Measurements from ENCODE around the gene MATN3.

Gene MATN3

DNA sequence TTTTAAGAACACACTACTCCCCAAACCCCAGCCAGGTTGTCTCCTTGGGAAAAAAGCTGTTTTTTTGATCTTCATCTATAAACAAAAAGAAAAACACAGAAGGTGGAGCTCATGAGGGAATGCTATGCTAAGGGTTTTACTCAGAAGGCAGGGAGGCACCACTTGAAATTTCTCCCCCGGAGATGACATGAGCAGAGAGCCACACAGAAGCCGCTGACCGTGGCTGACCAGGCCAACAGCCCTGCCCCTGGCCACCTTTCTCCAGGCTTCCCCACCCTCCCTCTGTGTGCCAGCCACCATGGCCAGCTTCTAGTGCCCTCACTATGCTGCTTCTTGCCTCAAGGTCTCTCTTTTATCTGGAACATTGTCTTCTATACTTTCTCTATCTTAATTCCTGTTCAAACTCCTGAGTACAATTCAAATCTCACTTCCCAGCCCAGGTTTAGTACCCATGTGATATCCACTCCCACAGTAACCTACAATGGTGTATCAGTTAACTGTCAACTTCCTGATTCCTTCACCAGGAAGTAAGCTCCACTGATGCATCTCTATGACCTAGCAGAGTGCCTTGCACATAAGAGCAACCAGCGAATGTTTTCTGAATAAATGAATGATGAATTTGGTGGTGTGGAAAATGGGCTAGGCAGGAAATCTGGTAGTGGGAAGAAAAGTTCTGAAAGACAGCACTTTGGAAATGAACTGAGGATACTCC is 23.6 kb upstream of the MATN3 start:
- DNase-seq = no peak

DNA sequence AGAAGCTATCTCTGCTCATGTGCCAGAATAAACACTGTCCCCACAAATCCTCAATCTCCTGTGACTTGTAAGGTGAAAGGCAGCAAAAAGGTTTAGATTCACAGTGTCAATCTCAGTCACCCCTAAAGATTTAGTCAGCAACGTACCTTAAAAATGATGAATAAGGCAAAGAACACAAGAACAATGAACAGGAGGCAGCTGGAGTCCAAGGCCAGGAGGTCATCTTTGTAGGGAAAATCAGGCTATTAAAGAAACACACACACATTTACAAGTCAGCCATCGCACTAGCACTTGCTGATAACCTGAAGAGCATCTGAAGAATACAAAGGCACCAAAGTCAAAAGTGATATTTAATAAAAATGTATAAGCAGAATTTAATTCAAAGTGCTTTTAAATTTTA is 22.4 kb upstream of the MATN3 start:
- DNase-seq = no peak

DNA sequence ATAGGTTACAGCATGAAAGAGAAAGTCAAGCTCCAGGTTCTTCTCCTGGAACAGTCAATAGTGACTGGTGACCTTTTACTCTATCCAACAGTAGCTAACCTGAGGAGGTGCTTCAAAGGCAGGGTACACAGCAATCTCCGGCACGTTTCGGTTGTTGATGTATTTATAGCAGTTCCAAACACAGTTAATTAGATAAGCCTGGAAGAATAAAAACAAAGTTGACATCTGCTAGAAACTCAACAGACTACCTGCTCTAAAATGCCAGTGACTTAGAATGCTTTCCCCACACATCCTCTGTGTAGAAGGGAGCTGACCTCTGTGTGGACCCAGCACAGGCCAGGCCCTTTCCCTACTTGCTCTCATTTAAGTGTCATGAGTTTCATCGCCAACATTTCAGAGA is 21.8 kb upstream of the MATN3 start:
- DNase-seq = no peak

DNA sequence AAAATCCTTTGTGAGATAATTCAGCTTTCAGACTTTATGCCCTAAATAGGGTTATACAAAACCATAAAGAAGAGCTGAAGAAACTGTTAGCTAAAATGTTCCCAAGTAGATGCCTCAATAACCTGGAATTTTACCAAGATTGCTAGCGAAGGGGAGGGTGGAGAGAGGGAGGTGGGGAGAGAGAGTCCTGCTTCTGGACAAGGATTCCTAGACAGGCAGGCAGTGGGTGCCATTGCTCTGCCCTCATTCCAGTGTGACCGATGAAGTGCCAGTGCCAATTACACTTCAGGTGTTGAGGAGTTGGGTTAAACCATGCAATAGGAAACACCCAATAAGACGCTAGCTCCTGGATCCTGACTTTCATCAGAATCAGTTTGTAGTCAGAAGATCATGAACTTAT is 20.9 kb upstream of the MATN3 start:
- DNase-seq = no peak

DNA sequence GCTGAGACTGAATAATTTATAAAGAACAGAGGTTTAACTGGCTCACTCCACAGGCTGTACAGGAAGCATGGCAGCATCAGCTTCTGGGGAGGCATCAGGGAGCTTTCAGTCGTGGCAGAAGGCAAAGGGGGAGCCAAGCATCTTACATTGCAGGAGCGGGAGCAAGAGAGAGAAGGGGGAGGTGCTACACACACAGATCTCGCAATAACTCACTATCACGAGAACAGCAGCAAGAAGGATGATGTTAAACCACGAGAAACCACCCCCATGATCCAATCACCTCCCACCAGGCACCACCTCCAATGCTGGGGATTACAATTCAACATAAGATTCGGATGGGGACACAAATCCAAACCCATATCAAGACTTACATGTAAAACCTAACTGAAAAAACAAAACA is 17.8 kb upstream of the MATN3 start:
- DNase-seq = no peak

DNA sequence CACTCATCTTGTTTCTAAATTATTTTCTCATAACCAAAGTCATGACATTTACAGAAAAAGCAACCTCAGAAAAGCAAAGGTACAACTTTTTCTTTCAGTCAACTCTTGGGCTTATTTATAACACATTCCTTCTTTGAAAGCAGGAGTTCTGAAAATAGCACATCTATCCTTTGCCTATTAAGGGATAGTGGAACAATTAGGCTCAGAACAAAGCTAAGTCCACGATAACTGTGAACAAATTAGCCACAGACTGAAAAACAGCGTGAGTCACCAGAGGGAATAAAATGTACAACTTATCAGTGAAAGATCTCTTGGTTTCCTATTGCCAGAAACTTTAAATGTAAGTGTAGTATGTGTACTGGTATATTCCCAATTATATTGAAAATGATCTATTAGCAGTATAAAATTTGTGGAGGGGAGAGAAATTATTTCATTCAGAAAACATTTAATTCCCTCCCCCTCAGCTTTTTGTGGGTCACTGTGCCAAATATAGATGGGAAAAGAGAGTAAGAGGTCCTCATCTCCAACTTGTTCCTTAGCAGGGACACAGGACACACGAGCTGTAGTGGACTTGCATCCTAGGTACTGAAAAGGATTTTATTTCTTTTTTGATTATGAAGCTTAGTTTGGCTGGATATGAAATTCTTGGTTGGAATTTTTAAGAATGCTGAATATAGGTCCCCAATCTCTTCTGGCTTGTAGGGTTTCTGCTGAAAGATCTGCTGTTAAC is 15.4 kb upstream of the MATN3 start:
- no peak for DNase-seq

DNA sequence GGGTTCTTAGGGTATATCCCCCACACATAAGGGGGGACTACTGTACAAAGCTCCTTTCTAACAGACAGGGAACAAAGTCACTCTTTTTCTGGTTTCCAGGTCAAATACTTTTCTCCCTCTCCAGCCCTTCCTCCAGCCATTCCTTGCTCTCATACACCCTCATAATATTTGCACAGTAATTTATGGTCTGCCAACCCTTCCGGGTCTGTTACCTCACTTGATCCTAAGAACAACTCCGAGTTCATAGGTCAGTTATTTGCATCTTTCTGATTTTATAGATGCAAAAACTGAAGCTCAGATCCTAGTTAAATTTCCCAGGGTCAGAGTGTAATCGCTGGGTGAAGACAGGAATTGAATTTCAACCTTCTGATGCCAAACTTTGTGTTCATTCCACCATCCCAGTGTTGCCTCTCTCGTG is 14.8 kb upstream of the MATN3 start:
- DNase-seq = no peak

DNA sequence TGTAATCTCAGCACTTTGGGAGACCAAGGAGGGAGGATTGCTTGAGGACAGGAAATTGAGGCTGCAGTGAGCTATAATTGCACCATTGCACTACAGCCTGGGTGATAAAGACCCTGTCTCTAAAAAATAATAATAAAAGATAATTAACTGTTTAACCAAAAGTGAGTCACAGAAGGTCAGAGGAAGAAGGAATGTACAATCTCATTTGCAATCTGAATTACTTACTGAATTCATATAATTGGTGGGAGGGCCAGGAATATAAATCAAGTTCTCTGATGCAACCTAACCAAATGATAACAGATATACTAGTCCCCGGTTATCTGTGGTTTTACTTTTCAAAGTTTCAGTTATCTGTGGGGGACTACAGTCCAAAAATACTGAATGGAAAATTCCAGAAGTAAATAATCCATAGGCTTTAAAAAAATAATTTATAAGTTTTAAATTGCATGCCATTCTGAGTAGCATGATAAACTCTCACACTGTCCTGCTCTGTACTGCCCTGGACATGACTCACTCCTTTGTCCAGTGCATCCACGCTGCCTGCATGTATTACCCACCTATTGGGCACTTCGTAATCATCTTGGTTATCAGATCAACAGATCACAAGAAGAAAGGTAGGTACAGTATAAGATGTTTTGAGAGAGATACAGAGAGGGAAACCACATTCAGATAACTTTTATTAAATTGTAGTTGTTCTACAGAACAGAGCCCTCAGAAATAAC is 12.8 kb upstream of the MATN3 start:
- DNase-seq = no peak

DNA sequence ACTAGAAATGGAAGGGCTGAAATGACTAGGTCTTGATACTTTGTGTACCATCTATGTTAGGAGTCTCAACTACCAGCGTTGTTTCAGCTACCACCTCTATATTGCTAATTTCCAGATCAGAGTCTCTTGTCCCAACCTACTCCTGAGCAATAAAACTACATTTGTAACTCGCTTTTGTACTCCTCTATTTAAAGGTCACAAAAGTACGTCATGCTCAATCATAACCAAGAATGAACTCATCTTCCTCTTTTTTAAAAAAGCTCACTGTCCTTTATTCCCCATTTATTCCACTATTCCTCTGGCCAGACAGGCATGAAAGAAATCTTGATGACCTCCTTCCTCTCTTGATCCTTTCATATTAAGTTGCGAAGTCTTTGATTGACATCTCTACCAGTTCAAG is 11.2 kb upstream of the MATN3 start:
- no peak for DNase-seq

DNA sequence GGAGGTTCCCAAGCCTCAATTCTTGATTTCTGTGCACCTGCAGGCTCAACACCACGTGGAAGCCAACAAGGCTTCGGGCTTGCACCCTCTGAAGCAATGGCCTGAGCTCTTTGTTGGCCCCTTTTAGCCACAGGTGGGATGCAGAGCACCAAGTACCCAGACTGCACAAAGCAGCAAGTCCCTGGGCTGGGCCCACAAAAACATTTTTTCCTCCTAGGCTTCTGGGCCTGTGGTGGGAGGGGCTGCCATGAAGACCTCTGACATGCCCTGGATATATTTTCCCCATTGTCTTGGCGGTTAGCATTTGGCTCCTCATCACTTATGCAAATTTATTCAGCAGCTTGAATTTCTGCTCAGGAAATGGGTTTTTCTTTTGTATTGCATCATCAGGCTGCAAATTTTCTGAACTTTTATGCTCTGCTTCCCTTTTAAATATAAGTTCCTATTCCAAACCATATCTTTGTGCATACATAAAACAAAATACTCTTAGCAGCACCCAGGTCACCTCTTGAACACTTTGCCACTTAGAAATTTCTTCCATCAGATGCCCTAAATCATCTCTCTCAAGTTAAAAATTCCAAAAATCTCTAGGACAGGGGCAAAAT is 9.0 kb upstream of the MATN3 start:
- no peak for DNase-seq

DNA sequence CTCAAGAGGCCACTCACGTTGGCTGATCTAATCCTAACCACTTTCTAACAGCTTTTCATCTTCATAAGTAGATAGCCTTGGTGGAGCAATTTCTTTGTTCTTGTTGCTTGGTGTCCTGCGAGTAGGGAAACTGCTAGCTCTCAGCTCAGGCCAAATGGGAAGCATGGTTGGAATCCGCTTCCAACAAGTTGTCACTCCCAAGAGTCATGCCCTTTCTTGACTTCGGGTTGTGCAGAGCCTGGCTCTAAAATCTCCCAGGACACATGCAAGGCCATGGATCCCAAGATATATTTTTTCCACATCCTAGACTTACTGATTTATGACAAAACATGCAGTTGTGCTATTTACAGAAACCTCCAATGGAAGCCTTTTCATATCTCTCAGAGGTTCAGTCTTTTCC is 7.3 kb upstream of the MATN3 start:
- no peak for DNase-seq

DNA sequence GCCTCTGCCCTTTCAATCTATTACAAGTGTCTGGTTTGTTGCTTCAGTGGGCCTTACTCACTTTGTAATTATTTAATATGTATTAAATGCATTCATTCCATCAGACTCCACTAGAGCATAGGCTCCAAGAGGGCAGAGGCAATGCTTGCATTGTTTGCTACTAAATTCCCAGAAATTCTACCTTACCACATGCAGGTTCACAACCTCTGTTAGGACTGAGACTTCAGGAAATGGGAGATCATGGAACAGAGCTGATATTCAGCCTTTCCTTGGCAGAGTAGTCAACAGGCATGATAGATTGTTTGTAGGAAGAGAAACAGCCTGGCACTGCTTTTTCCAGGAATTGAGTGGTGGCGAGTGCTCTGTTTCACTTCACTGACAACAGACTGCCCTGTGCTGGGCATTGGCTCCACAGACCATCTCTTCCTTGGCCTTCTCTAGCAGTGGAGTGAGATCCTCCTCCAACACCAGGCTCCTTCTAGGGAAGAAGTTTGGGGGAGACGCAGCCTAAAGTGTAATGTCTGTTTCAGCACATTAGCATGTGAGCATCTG is 6.2 kb upstream of the MATN3 start:
- no peak for DNase-seq

DNA sequence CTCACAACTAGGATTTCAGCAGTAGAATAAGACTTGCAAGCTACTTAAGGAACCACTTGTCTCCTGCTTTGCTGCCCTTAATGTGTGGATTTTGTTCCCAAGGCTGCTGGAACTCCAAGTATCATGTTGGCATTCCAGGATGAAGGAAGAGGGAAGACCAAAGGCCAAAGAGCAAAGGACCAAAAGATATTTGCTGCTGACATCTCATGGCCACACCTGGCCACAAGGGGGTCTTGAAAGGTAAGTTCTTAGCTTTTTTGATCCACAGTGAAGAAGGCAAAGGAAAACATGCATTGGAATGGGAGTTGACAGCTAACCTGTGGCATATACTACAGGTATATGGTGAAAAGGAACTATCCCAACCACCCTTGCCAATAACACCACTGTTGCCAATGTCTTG is 3.9 kb upstream of the MATN3 start:
- no peak for DNase-seq

DNA sequence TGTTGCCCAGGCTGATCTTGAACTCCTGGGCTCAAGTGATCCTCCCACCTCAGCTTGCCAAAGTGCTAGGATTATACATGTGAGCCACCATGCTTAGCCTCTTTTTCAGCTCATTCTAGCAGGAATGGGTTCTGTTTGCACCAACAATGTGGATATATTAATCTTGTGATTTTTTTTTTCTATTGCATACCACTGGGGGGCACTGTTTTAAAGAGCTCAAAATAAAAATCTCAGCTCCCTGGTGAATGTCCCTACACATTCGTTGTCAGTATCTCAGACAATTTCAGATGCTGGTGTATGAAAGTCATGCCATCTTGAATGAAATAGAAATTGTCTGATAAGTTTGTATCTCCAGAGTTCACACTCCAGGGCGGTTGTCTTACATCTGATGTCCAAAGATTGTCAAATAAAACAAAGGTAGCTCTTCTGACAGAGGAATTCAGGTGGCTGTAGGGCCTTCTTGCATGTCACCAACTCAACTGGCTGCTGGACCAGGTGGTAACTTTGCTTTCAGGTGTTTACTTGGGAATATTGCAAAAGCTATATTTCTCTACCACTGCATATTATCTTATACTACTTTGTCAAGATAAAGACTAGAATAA is 3.1 kb upstream of the MATN3 start:
- peak; percentile 45 to 73 (median 51) for DNase-seq

DNA sequence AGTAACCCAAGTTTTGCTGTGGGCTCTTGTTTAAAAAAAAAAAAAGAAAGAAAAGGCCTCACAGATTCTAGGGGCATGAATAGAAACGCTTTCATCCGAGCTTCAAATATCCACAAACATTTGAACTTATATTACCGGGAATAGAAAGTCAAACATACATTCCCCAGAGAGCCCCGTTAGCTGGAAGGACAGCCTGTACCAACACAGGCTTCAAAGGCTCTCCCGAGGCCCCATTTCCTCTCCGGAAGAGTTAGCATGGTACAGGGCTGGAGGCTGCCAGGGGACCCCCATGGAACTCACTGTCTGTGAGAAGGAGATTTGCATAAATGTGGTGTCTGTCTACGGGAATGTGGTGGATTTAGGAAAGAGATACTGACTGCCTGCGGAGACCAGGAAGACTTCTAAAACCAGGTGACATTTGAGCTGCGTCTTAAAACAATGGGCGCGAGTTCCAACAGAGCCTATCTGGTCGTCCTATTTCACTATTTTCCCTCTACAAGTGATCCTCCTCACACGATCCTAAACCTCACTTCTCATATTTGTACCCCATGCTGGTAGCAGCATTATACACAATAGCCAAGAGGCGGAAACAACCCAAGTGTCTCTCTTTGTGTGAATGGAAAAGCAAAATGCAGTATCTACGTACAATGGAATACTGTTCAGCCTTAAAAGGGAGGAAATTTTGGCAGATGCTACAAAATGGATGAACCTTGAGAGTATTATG is 820 bp upstream of the MATN3 start:
- DNase-seq = no peak

DNA sequence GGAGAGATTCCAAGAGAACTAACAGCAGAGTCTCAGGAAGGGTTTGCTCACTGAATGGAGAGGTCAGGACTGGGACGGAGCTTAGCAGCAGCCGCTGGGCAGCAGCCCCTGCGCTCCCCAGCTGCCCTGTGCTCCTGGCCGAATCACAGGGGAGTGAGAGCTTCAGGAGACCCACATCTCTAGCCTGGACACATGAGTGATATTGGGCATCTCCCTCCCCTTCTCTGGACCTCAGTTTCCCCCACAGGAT is 511 bp downstream of the MATN3 start:
- no peak for DNase-seq

DNA sequence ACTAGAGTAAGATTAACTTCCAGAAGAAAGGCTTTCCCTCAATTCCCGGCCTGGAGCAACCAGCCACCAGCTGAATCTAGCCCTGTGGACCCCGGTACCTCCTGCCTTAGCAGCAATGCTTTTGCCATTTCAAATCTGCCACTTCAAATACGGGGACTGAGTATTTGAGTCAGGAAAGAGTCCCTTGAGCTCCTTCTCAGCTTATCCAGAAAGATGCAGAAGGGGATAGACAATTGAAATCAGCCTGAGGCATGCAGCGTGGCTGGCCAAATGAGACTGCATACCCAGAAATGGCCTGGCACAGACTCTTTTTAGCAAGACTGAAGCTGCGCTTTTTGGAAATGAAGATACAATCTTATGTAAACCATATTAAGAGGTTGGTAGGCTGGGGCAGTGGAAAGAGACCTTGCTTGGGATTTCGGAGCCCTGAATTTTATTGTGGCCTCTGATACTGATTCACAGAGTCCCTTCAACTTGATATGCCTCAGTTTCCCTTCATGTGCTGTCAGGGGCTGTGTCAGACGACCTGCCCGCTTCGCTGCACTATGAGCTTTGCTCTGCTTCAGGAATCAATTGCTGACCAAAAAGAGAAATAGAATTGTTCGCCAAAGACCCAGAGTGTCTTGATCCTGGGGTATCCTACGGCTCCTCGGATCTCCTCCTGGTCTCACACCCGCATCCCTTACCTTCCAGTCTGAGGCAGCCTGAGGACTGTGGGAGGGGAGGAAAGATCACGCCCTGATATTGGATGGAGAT is 1.0 kb downstream of the MATN3 start:
- DNase-seq = no peak

DNA sequence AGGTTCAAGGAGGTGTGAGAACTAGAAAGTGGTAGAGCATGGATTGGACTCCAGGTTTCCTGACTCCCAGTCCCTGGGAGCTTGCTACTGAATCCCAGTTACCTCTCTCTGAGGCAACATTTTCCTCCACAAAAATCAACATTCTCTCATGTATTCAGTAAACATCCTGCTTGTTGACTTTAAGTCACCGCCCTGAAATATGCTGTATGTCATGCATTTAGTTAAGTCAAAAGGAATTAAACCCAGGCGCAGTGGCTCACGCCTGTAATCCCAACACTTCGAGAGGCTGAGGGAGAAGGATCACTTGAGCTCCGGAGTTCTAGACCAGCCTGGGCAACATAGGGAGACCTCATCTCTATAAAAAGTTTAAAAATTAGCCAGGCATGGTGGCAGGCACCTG is 3.8 kb downstream of the MATN3 start:
- DNase-seq = no peak

DNA sequence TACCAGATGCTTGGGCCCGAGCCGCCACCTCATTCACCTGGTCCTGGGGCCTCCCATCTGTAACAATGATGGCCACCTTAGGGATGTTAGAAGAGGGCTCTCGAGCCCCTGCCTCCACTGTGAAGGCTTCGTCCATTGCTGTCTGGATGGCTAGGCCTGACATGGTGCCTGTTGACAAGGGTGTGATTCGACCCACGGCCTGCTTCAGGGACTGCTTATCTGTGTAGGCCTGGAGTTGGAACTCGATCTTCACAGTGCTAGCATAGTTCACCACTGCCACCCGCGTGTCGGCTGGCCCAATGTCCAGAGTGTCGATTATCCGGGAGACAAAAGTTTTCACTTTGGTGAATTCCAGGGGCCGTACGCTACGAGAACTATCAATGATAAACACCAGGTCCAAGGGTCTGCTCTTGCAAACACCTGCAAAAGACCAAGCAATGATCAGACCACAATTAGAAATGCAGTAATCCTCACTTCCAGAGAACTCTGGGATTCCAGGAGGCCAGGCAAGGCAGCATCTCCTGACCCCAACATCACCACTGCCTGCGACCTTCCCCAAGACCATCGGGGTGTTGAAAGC is 6.5 kb downstream of the MATN3 start:
- DNase-seq = no peak

DNA sequence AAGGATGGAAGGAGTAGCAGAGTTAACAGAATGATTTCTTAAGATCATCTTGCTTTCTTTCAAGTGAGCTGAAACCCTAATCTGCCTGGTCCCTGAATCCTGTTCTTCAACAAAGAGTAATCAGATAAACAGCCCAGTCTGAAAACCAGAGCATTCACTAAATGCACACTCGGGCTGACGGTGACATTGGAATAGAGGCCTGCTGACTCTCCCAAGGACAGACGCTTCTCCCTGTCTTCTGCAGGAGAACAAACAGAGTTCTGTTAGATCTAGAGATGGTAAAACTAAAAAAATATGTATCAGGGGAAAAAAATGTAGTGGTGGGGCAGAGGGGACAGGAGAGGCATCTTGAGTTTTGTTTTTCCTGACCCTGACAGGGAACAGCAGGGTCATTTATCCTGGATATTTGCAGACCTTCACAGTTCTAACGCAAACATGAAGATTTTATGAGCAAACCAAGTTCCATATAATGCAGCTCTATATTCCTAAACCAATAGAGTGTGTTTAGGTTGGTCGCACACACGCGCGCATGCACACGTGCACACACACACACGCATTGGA is 7.3 kb downstream of the MATN3 start:
- no peak for DNase-seq

DNA sequence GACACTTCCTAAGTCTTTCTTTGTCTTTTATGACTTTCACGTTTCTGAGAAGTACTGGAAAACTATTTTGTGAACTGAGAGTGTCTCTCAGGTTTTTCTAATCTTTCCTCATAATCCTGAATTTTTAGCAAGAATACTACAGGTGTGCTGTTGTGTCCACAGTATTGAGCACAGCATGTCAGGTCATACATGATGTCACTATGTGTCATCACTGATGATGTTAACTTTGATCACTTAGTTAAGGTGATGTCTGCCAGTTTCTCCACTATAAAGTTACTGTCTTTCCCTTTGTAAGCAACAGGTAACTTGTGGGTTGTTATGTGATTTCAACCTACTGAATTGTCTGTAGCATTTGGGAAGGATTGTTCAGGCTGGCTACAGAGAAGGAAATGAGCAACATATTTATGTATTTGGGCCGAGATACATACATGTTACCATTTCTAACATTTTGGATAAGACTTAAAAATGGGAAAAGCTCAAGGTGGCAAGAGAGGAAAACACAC is 11.1 kb downstream of the MATN3 start:
- DNase-seq = no peak
